ENCODE data around the gene EIF3F.

The EIF3F gene

GRCh38 chr11:7986768-7987559, at the start of gene EIF3F:
EIF3F (plus strand) TSS chr11:7987337; CDS start chr11:7987353, 16 bp downstream.
- H3K4me3 ChIP-seq (ENCODE audit: low read depth, low read length), result peak within 1 kb of the TSS; percentile 61
- peak; percentile 70 for TF ChIP-seq CTCF (IDR thresholded peaks at IDR 0.05; ENCODE audit: borderline replicate concordance, insufficient read depth, low read depth, low read length)

GRCh38 chr11:7941146-7941545, 46.0 kb upstream of the EIF3F start:
- no peak for TF ChIP-seq CTCF (IDR thresholded peaks at IDR 0.05; ENCODE audit: borderline replicate concordance, insufficient read depth, low read depth, low read length)
- H3K4me3 ChIP-seq (ENCODE audit: low read depth, low read length), result no peak overlapping the region

GRCh38 chr11:7941608-7942007, 45.5 kb upstream of the EIF3F start, which contains the start of gene OR10A3:
OR10A3 (minus strand) TSS chr11:7941708; CDS start chr11:7939520, 2,188 bp downstream.
- H3K4me3 ChIP-seq (ENCODE audit: low read depth, low read length), result no peak within 1 kb of the TSS
- TF ChIP-seq CTCF (IDR thresholded peaks at IDR 0.05; ENCODE audit: borderline replicate concordance, insufficient read depth, low read depth, low read length), result no peak

GRCh38 chr11:7944123-7944522, 43.0 kb upstream of the EIF3F start:
- H3K4me3 ChIP-seq (ENCODE audit: low read depth, low read length), result no peak overlapping the region
- no peak for TF ChIP-seq CTCF (IDR thresholded peaks at IDR 0.05; ENCODE audit: borderline replicate concordance, insufficient read depth, low read depth, low read length)

GRCh38 chr11:7949934-7950333, 37.2 kb upstream of the EIF3F start:
- H3K4me3 ChIP-seq (ENCODE audit: low read depth, low read length), result no peak overlapping the region
- TF ChIP-seq CTCF (IDR thresholded peaks at IDR 0.05; ENCODE audit: borderline replicate concordance, insufficient read depth, low read depth, low read length), result no peak

GRCh38 chr11:7955191-7955590, 31.9 kb upstream of the EIF3F start:
- no peak overlapping the region for H3K4me3 ChIP-seq (ENCODE audit: low read depth, low read length)
- no peak for TF ChIP-seq CTCF (IDR thresholded peaks at IDR 0.05; ENCODE audit: borderline replicate concordance, insufficient read depth, low read depth, low read length)

GRCh38 chr11:7964261-7964660, 22.9 kb upstream of the EIF3F start:
- H3K4me3 ChIP-seq (ENCODE audit: low read depth, low read length), result no peak overlapping the region
- TF ChIP-seq CTCF (IDR thresholded peaks at IDR 0.05; ENCODE audit: borderline replicate concordance, insufficient read depth, low read depth, low read length), result no peak
